Measurements from ENCODE around the gene PSMA3.

Gene PSMA3

DNA sequence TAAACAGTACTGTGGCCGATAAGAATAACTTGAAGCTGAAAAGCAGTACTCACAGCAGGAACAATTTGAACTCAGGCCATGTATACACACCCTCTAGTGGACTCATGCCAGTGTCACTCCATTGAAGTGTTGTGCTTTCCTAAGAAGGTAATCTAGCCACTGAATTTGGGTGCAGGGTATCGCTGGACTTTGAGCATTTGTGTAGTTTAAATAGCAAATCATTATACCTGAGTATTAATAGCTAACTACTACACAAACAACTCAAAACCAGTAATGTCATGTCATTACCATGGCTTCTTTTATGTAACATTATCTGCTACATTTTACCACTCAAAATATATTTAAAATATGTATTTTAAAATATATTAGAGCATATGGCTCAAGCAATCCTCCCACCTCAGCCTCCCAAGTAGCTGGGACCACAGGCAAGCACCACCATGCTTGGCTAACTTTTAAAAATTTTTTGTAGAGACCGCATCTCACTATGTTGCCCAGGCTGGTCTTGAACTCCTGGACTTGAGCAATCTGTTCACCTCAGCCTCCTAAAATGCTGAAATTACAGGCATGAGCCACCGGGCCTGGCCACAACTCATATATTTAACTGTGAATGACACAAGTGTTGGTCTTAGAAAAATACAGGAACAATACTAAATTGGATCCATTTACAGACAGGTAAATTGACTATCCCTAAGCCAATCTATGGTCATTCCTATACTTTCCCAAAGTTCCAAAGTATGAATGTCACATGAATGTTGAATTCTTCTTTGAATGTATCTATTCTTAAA is 28.1 kb downstream of the PSMA3 start:
- Histone ChIP-seq H3K4me3 (ENCODE audit: low read length, poor library complexity, severe bottlenecking) (no peak overlapping the region), H3K9me2 (replicated peaks; ENCODE audit: low read depth, low read length) (no peaks in the 10 kb centered on the region), H3K27me3 (ENCODE audit: insufficient read depth, low read length, poor library complexity, severe bottlenecking) (no peaks in the 10 kb centered on the region), H3K36me3 (ENCODE audit: insufficient read depth, low read length) (peaks cover 68% of the 10 kb centered on the region), H4K20me1 (ENCODE audit: insufficient read depth, low read length, poor library complexity, severe bottlenecking) (peaks cover 78% of the 10 kb centered on the region), H2AFZ (ENCODE audit: low read length) (no peak overlapping the region), H3K9ac (ENCODE audit: low read depth, low read length, poor library complexity, severe bottlenecking) (no peak overlapping the region), H3K79me2 (ENCODE audit: insufficient read depth, low read length) (peaks cover 70% of the 10 kb centered on the region), H3K4me2 (ENCODE audit: low read depth, low read length, poor library complexity, severe bottlenecking) (no peak overlapping the region), H3F3A (ENCODE audit: low read depth) (peaks cover 18% of the 10 kb centered on the region), H3K4me1 (ENCODE audit: insufficient read depth, low read length, poor library complexity, severe bottlenecking) (peaks cover 30% of the 10 kb centered on the region), H3K9me3 (ENCODE audit: insufficient read depth, low read depth, low read length) (no peaks in the 10 kb centered on the region)
- TF ChIP-seq EZH2phosphoT487 (IDR thresholded peaks at IDR 0.05; ENCODE audit: borderline replicate concordance) (no peak), CTCF (conservative IDR thresholded peaks at IDR 0.05; ENCODE audit: low read length) (peak; percentile 31; the same call in 1 of the 2 replicates)

GRCh38 chr14:58274881-58275280 is 30.2 kb downstream of the PSMA3 start:
- H3K9me3 ChIP-seq (ENCODE audit: insufficient read depth, low read depth, low read length) = no peaks in the 10 kb centered on the region
- peak overlapping the region; percentile 73 for H3K4me2 ChIP-seq (ENCODE audit: low read depth, low read length, poor library complexity, severe bottlenecking)
- H3F3A ChIP-seq (ENCODE audit: low read depth) = peaks cover 18% of the 10 kb centered on the region
- H3K27me3 ChIP-seq (ENCODE audit: insufficient read depth, low read length, poor library complexity, severe bottlenecking) = no peaks in the 10 kb centered on the region
- H2AFZ ChIP-seq (ENCODE audit: low read length) = no peak overlapping the region
- peak overlapping the region; percentile 12 for H3K9ac ChIP-seq (ENCODE audit: low read depth, low read length, poor library complexity, severe bottlenecking)
- H4K20me1 ChIP-seq (ENCODE audit: insufficient read depth, low read length, poor library complexity, severe bottlenecking) = peaks cover 75% of the 10 kb centered on the region
- no peak for TF ChIP-seq CTCF (conservative IDR thresholded peaks at IDR 0.05; ENCODE audit: low read length)
- no peak for TF ChIP-seq EZH2phosphoT487 (IDR thresholded peaks at IDR 0.05; ENCODE audit: borderline replicate concordance)
- H3K4me1 ChIP-seq (ENCODE audit: insufficient read depth, low read length, poor library complexity, severe bottlenecking) = peaks cover 30% of the 10 kb centered on the region
- H3K36me3 ChIP-seq (ENCODE audit: insufficient read depth, low read length) = peaks cover 67% of the 10 kb centered on the region
- H3K4me3 ChIP-seq (ENCODE audit: low read length, poor library complexity, severe bottlenecking) = peak overlapping the region; percentile 61
- H3K79me2 ChIP-seq (ENCODE audit: insufficient read depth, low read length) = peaks cover 85% of the 10 kb centered on the region
- no peaks in the 10 kb centered on the region for H3K9me2 ChIP-seq (replicated peaks; ENCODE audit: low read depth, low read length)

- no peak overlapping the region for H2AFZ ChIP-seq (ENCODE audit: low read length)
- peaks cover 85% of the 10 kb centered on the region for H3K79me2 ChIP-seq (ENCODE audit: insufficient read depth, low read length)
- peaks cover 31% of the 10 kb centered on the region for H3K4me1 ChIP-seq (ENCODE audit: insufficient read depth, low read length, poor library complexity, severe bottlenecking)
- peak overlapping the region; percentile 73 for H3K4me2 ChIP-seq (ENCODE audit: low read depth, low read length, poor library complexity, severe bottlenecking)
- H3F3A ChIP-seq (ENCODE audit: low read depth) = peaks cover 18% of the 10 kb centered on the region
- H4K20me1 ChIP-seq (ENCODE audit: insufficient read depth, low read length, poor library complexity, severe bottlenecking) = peaks cover 76% of the 10 kb centered on the region
- H3K27me3 ChIP-seq (ENCODE audit: insufficient read depth, low read length, poor library complexity, severe bottlenecking) = no peaks in the 10 kb centered on the region
- peak overlapping the region; percentile 61 for H3K4me3 ChIP-seq (ENCODE audit: low read length, poor library complexity, severe bottlenecking)
- TF ChIP-seq EZH2phosphoT487 (IDR thresholded peaks at IDR 0.05; ENCODE audit: borderline replicate concordance) (no peak), CTCF (conservative IDR thresholded peaks at IDR 0.05; ENCODE audit: low read length) (no peak)
- H3K9ac ChIP-seq (ENCODE audit: low read depth, low read length, poor library complexity, severe bottlenecking) = peak overlapping the region; percentile 12
- no peaks in the 10 kb centered on the region for H3K9me2 ChIP-seq (replicated peaks; ENCODE audit: low read depth, low read length)
- H3K9me3 ChIP-seq (ENCODE audit: insufficient read depth, low read depth, low read length) = no peaks in the 10 kb centered on the region
- peaks cover 65% of the 10 kb centered on the region for H3K36me3 ChIP-seq (ENCODE audit: insufficient read depth, low read length)
Measured at GRCh38 chr14:58275527-58276190, 31.0 kb downstream of the PSMA3 start.

Measured in Loucy (cell line).